ENCODE data around the gene SNX18.

- TF ChIP-seq EZH2 (IDR thresholded peaks at IDR 0.05; ENCODE audit: low read length, unreplicated experiment) (no peak), CTCF (conservative IDR thresholded peaks at IDR 0.05; ENCODE audit: low read depth, low read length) (no peak), EZH2phosphoT487 (IDR thresholded peaks at IDR 0.05; ENCODE audit: borderline replicate concordance, low read length) (no peak)
Measured at GRCh38 chr5:54517174-54517511, 416 bp upstream of the SNX18 start.
